HG02610 (cell line): ENCODE data around the gene KNL1.
"Not testable (repeated sequence)": the region's sequence is repeated elsewhere in the genome, so short reads cannot be mapped to it uniquely, and the experiment has no call there.

Source experiments
- ATAC-seq: cut with Tn5 transposase; IDR thresholded peaks from one replicate; pipeline ENCODE4 v1.9.1; 2021; ENCODE audit warnings: mild to moderate bottlenecking, moderate library complexity; ENCODE audit not compliant: unreplicated experiment

Gene KNL1, protein sequence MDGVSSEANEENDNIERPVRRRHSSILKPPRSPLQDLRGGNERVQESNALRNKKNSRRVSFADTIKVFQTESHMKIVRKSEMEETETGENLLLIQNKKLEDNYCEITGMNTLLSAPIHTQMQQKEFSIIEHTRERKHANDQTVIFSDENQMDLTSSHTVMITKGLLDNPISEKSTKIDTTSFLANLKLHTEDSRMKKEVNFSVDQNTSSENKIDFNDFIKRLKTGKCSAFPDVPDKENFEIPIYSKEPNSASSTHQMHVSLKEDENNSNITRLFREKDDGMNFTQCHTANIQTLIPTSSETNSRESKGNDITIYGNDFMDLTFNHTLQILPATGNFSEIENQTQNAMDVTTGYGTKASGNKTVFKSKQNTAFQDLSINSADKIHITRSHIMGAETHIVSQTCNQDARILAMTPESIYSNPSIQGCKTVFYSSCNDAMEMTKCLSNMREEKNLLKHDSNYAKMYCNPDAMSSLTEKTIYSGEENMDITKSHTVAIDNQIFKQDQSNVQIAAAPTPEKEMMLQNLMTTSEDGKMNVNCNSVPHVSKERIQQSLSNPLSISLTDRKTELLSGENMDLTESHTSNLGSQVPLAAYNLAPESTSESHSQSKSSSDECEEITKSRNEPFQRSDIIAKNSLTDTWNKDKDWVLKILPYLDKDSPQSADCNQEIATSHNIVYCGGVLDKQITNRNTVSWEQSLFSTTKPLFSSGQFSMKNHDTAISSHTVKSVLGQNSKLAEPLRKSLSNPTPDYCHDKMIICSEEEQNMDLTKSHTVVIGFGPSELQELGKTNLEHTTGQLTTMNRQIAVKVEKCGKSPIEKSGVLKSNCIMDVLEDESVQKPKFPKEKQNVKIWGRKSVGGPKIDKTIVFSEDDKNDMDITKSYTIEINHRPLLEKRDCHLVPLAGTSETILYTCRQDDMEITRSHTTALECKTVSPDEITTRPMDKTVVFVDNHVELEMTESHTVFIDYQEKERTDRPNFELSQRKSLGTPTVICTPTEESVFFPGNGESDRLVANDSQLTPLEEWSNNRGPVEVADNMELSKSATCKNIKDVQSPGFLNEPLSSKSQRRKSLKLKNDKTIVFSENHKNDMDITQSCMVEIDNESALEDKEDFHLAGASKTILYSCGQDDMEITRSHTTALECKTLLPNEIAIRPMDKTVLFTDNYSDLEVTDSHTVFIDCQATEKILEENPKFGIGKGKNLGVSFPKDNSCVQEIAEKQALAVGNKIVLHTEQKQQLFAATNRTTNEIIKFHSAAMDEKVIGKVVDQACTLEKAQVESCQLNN (N-terminal part only)

DNA sequence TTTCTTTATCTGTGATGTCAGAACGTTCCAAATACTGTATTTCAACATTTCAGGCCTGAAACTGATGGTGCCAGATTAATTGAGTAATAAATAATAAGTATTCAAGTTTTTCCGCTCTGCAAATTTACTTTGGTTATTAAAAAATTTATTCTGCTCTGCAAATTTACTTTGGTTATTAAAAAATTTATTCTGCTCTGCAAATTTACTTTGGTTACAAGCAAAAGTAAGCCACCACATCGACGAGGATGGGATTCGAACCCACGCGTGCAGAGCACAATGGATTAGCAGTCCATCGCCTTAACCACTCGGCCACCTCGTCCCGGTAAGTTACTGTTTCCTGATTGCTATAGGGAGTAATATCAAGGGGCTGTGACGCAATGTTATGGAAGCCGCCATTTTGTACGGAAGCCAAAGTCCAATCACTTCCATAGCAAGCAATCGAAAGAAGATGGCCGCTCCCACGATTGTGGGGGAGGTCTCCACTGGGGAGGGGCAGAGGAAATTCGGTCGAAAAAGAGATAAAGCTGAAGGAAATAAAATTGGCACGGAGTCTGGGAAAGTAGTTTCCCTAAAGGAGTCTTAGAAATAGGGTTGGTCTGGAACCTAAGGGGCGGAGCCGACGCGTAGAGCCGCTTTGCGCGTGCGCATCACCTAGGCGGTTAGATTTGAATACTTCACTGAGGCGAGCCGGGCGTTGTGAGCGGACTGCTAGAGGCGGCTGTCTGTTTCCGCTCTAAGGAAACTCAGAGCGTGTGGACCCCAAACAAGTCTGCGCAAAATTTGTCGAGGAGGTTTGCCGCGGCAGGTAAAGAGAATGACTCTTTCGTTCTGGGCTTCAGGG, at the start of gene KNL1:
KNL1 (plus strand) TSS at position 662 of the 841 bp plus-strand sequence. CDS start 8,683 bp downstream, outside the sequence.
- peak; percentile 69 for ATAC-seq

DNA sequence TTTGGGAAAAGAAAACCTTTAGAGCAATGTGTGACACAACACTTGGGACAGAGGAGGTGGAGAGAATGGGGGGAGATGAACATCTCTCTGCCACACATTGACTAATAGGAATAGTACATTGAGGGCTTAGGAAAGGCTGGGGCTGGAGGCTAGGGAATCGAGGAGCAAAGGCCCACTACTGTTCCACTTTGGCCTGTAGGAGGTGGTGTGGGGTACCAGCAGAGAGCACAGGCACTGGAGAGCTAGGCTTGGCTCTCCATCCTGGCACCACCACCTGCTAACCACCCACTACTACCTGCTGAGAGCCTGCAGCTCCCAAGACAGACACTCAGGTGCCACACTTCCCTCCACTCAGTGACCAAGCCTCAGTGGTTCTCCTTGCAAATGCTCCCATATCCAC, 48.6 kb upstream of the KNL1 start:
- no peak for ATAC-seq

DNA sequence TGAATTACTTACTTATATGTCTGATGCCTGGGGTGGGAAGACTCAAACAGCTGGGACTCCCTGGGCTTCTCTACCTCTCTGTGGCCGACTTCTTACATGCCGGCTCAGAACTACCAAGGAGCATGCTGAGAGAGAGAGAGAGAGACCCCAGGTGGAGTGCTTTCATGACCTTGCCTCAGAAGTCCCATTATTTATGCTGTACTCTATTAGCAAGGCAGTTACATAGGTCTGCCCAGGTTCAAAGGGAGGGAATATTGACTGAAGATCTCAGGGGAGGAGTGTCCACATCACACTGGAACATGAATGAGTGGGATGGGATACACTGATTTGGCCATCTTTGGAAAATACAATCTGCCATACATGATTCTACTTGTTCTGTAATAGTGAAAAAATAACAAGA, 45.4 kb upstream of the KNL1 start:
- no peak for ATAC-seq

DNA sequence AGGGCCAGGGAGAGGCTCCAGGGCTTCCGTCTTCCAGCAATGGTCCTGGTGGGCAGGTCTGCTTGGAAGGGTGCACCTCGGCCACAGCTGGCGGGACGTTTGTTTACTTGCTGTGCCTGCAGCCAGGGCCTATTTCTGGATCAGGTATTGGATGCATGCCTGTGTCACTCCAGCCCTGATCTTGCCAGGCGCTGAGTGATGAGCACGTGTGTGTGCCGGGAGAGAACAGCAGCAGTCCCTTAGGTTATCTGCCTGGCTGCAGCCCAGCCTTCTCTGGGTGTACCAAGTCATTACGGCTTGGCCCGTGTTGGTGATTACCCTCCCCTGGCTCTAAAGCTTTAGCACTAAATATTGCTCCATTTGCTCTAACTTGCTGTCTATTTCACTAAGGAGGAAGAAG, 44.2 kb upstream of the KNL1 start:
- peak; percentile 4 for ATAC-seq

DNA sequence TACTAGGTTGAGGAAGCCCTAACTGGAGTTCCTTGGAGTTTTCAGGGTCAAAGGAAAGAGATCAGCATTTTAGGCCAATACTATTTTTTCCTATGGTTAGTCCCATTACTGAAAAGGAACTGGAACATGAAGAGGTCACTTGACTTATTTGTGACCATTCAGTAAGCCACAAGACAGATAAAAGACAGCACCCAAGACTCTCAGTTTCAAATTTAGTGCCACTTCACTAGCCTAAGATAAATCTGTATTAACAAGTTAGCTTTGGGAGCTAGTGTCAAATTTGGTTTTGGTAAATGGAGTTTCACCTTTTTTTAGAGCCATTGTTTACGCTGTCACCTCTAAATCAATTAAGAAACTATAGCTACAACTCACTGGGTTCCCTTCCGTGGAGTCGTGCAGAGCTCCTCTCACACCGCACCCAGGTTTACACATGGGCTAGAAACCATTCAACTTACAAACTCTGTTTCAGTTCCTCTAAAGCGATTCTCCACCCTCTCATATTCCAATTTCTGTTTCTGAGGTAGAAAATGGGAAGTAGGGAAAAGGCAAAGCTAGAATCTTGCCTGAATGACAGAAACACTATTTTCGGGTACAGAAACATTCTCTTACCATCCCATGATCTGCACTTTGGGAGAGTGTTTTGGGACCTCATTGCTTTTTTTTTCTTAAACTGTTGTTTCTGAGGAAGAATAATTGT, 43.6 kb upstream of the KNL1 start:
- ATAC-seq, result peak; percentile 81

DNA sequence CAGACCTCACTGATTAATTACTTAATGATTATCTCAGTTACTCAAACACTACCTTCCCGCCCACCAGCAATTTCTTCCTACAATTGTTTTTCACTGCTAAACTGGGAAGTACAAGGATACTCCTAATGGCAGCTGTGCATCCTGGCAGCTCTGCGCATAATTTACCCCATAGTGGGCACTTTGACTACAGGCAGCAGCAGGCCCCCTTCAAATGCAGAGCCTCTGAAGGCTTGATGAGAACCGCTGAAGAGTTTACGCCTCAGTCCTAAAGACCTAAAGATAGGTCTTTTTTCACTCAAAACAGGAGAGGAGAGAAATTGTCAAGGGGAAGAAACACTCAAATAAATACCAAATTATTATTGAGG, 39.9 kb upstream of the KNL1 start:
- ATAC-seq, result no peak

DNA sequence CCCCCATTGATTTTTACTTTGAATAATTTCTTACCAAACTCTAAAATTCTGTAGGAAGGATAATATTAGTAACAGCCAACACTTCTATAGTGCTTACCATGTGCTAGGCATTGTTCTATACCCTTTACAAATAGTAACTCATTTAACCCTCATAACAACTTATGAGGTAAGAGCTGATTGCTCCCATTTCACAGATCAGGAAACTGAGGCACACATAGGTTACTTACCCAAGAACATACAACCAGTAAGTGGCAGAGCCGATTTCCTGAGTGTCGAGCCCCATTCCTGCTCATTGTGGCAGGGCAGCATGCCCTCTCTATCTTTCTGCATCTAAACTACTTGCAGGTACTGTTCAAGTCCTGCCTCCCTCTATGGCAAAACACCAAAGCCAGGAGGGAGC, 38.2 kb upstream of the KNL1 start:
- no peak for ATAC-seq

DNA sequence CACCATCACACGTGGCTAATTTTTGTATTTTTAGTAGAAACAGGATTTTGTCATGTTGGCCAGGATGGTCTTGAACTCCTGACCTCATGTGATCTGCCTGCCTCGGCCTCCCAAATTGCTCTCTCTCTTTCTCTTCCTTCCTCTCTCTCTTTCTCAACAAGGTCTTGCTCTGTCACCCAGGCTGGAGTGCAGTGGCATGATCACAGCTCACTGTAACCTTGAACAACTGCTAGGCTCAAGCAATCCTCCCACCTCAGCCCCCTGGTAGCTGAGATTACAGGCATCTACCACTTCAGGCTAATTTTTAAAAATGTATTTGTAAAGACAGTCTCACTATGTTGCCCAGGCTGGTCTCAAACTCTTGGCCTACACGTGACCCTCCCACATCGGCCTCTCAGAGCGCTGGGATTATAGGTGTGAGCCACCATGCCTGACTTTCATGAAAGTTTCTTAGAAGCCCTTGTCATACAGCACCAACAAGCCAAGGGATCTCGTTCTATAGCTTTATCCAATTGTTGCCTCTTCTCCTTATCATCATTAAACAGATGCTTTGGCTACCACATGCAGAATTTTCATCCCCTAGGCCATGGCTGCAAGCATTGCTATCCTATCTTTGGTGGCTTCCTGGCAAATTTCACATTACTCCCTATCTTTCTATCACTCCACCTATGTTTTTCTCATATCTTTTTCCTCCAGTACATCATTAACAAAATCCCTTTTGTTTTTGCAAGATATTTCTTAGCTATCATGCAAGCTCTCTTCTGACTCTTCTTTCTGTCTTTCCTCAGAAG, 34.9 kb upstream of the KNL1 start:
- ATAC-seq, result no peak

DNA sequence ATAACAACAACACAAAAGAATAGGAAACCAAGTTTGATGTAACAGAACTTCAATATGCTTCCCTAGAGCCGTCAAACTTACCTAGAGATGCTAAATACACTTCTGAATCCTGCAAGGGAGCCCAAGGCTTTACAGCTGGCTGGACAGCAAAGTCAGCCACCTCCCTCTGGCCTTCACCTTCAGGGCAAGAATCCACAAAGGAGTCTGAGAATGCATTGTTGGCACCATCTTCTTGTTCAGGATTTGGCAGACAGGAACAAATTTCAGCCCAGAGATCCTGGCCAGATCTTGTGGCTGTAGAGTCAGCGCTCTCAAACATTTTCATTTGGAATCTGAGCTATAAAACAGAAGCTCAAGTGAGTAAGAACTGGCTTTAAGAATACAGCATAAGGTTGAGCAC, 31.4 kb upstream of the KNL1 start:
- no peak for ATAC-seq

DNA sequence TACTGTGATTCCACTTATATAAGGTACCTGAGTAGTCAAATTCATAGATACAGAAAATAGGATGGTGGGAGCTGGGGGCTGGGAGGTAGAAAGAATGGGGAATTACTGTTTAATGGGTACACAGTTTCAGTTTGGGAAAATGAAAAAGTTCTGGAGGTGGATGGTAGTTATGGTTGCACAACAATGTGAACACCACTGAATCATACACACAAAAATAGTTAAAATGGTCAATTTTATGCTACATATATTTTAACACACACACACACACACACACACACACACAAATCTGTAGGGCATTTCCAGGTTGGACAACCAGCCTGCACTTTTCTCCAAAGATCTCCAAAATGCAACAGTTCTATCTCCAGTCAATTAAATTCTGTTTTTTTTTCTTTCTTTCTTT, 30.6 kb upstream of the KNL1 start:
- ATAC-seq, result no peak

DNA sequence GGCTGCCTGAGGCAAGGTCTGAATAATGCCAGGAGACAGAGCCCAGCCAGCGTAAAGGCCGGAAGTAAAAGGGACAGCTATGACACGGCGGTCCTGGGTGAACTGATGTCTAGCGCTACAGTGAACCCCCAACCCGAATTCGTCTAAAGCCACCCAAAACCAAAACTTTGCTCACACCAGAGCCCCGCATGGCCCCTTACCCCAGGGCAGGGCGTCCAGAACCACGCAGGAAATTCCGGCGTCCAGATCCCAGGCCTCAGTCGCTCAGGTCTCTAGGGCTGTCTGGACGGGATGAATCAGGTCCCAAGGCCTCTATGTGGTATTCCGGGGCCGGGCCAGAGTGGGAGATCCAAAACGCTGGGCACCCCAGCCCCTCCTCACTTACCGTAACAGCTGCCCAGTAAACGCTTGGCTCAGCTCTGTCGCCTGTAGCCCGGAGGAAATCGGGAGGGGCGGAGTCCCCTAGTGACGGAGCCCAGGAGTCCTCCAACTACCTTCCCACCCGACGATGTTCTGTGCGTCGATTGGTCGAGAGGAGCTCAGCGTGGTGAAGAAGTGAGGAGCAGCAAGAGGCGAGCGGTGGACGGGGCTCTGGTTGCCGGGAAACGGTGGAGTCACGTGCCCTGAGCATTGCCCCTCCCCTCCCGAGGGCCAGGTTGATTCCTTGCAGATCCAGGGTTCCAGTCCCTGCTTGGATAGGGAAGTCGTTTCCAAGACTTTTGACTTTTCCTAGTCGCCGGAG, 29.3 kb upstream of the KNL1 start, which contains the start of gene CCDC32:
CCDC32 (minus strand) TSS at position 452 of the 742 bp plus-strand sequence. CDS start 2,027 bp downstream, outside the sequence.
- peak; percentile 98 for ATAC-seq

DNA sequence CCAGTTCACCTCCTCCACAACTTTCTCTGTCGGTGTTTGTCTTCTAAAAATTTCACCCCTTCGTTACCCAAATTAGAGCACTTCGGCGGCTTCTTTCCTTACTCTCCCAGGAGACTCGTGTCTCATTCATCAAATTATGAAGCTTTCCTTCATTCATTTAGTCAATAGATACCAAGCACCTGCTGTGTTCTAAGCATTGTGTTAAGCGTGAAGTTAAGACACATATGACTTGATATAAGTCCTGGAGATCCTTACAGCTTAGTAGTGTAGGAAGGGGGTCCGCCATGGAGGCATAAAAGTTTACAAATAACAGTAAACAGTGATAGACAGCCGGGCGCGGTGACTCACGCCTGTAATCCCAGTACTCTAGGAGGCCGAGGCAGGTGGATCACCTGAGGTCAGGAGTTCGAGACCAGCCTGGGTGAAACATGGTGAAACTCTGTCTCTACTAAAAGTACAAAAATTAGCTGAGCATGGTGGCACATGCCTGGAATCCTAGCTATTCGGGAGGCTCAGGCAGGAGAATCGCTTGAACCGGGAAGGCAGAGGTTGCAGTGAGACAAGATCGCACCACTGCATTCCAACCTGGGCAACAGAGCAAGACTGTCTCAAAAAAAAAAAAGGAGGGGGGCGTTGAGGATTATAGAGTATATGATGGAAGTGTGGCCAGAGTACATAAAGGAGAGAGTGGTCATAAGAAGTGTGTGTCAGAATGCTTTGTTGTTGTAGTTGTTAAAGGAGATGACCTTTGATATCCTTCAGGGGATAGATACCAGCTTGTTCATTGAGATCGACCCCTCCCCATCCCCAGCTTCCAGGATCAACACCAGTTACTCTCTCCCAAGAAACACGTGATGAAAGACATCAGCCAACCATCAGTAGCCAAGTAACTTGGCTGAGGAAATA, 28.5 kb upstream of the KNL1 start:
- ATAC-seq, result no peak

DNA sequence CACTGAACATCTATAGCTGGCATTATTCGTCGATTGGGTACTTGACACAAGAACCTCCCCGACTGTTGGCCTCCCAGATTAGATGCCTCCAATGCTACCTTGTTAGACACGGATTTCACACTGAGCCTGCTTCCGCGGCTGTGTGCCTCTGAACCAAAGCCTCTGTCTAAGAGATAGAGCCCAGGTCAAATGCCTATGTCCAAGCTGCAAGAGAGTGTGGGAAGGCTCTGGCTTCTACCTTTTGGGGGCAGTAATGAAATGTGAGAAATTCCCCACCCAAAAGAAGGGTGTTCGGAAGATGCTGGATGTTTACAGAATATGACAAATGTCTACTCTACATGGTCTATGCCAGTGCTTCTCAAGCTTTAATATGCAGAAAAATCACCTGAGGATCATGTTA, 26.9 kb upstream of the KNL1 start:
- no peak for ATAC-seq

DNA sequence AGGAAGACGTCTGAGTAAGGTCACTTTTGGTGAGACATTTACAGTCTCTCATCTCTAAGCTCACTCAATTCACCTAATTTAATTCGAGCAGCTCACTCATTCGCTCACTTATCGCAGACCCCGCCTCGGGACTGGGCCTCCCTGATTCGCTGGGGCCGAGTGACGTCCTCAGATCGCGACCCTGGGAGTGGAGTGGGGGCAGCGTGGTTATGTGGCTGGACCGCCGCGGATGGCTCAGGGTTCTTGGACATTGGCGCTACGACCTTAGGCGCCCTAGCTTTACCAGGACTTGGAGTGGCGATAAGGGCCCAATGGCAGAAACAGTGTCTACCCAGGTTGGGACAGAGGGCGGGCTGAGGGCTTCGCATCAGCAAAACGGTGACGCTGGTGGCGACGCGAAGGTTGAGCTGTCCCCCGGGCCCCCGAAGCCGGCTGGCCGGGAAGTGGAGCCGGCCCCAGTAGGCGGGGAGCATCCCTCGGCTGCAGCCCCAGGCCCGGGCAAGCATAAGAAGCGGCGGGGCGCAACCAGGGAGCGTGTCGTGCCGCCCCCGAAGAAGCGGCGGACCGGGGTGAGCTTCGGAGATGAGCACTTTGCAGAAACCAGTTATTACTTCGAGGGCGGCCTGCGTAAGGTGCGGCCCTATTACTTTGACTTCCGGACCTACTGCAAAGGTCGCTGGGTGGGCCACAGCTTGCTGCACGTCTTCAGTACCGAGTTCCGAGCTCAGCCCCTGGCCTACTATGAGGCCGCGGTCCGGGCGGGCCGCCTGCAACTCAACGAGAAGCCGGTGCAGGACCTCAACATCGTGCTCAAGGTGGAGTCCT, 24.7 kb upstream of the KNL1 start, which contains the start of gene RPUSD2:
RPUSD2 (plus strand) TSS at position 171 of the 825 bp plus-strand sequence; CDS start at position 210, 39 bp downstream.
- ATAC-seq, result peak; percentile 50

DNA sequence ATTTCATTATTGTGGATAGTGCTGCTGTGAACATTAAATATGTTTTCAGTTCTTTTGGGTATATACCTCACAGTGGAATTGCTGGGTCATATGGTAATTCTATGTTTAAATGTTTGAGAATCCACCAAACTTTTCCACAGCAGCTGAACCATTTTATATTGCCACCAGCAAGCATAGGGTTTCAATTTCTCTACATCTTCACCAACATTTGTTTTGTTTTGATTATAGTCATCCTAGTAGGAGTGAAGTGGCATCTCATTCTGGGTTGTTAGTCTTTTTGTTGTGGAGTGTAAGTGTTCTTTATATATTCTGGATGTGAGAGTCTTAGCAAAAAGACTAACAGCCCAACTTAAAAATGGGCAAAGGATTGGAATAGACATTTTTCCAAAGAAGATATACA, 18.9 kb upstream of the KNL1 start:
- no peak for ATAC-seq

DNA sequence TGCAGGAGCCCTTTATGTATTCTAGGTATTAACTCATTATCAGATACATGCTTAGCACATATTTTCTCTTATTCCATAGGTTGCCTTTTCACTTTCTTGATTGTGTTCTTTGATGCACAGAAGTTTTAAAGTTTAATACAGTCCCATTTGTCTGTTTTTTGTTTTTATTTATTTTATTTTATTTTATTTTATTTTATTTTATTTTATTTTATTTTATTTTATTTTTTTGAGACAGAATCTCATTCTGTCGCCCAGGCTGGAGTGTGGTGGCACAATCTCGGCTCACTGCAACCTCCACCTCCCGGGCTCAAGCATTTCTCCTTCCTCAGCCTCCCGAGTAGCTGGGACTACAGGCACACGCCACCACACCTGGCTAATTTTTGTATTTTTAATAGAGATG, 17.1 kb upstream of the KNL1 start:
- not testable (repeated sequence) for ATAC-seq
